LNCAP (cell line): ENCODE results near the gene PGR.

Source experiments
- TF ChIP-seq, protein P1 (sequence below): fragments of 450-650 bp; IDR thresholded peaks from 2 replicates; pipeline ENCODE4 v1.5.1; 2017; ENCODE audit warnings: mild to moderate bottlenecking

PGR gene

DNA sequence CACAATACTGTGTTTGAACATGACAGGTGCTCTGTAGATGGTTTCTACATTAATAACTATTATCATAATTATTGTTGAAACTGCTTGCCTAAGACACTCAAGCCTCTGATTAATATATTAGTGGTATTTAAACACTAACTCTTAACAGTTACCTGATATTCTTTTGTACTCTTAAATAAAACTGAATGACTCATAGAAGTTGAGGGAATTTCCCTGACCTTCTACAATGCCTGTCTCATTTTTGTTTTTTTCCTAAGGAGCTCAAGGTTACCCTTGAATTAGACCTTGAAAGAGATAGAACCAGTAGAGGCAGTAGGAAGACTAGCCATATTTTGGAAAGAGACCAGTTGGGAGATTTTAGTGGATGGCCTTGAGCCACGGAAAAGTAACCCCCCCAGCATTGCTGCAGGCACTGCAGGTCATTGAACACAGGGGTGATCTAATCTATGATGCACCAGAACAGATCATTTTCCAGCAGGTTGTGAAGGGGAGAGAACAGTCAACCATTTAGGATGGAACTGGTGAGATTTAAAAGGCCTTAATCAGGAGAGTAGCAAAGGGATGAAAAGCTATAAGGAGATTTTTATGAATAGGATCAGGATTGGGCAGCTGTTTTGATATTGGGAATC lies 148.3 kb downstream of the PGR start:
- TF ChIP-seq, protein P1, sequence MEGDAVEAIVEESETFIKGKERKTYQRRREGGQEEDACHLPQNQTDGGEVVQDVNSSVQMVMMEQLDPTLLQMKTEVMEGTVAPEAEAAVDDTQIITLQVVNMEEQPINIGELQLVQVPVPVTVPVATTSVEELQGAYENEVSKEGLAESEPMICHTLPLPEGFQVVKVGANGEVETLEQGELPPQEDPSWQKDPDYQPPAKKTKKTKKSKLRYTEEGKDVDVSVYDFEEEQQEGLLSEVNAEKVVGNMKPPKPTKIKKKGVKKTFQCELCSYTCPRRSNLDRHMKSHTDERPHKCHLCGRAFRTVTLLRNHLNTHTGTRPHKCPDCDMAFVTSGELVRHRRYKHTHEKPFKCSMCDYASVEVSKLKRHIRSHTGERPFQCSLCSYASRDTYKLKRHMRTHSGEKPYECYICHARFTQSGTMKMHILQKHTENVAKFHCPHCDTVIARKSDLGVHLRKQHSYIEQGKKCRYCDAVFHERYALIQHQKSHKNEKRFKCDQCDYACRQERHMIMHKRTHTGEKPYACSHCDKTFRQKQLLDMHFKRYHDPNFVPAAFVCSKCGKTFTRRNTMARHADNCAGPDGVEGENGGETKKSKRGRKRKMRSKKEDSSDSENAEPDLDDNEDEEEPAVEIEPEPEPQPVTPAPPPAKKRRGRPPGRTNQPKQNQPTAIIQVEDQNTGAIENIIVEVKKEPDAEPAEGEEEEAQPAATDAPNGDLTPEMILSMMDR = no peak

GRCh38 chr11:100980156-100980555 lies 149.5 kb downstream of the PGR start:
- TF ChIP-seq, protein P1 = peak; percentile 76
